Measurements from ENCODE around the gene TXLNA.
"Not testable (repeated sequence)": the region's sequence is repeated elsewhere in the genome, so short reads cannot be mapped to it uniquely, and the experiment has no call there.

The TXLNA gene

DNA sequence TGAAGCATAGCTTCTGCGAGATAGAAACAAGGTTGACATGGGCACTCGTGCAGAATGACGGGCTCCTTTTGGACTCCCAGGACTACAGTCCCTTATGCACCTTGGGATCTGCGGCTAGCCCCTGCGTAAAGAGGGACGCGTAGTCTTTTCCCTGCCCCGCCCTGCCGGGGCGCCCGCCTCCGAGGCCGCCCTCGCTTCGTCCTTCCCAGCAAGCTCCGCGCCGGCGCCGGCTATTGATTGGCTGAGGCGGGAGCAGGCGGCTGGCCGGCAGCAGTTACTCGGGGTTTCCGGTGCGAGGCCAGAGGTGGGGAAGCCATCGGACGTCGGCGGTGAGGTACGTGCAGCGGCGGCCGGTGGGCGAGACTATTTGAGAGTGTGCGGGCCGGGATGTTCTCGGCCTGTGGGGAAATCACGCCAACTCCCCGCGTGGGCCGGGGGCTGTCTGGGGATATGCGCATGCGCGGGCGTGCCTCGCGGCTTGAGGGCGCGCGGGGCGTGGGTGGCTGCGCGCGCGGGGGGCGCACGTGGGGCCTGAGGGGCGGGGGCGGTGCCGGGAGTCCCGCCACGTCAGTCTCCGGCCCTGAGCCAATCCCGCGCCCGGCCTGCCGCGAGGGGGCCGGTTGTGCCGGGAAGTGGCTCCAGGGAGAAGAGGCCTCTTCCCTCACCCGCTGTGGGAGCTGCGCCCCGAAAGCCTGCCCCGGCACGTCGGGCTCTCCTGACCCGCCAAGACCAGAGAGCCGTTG lies at the start of gene TXLNA:
Gene TXLNA (plus strand): TSS at position 233 of the 743 bp plus-strand sequence. CDS start 671 bp downstream, outside the sequence.
- peaks cover 60% of the 10 kb centered on the region for H3K4me1 Mint-ChIP-seq (ENCODE audit: low read depth)
- peak within 1 kb of the TSS; percentile 98 for H3K27ac Mint-ChIP-seq
- H3K27me3 Mint-ChIP-seq = no peaks in the 10 kb centered on the region
- H3K36me3 Mint-ChIP-seq (ENCODE audit: low read depth) = peaks cover 38% of the 10 kb centered on the region
- H3K4me3 Mint-ChIP-seq = peak within 1 kb of the TSS; percentile 90
- H3K9me3 Mint-ChIP-seq = no peaks in the 10 kb centered on the region

DNA sequence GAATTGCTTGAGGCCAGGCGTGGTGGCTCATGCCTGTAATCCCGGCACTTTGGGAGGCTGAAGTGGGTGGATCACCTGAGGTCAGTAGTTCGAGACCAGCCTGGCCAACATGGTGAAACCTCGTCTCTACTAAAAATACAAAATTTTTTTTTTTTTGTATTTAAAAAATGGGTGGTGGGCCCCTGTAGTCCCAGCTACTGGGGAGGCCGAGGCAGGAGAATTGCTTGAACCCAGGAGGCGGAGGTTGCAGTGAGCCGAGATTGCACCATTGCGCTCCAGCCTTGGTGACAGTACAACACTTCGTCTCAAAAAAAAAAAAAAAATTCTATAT lies 45.6 kb upstream of the TXLNA start:
- not testable (repeated sequence) for H3K27ac Mint-ChIP-seq, H3K9me3 Mint-ChIP-seq, H3K27me3 Mint-ChIP-seq, H3K4me3 Mint-ChIP-seq
- H3K4me1 Mint-ChIP-seq (ENCODE audit: low read depth) = peaks cover 30% of the 10 kb centered on the region
- H3K36me3 Mint-ChIP-seq (ENCODE audit: low read depth) = peaks cover 29% of the 10 kb centered on the region

DNA sequence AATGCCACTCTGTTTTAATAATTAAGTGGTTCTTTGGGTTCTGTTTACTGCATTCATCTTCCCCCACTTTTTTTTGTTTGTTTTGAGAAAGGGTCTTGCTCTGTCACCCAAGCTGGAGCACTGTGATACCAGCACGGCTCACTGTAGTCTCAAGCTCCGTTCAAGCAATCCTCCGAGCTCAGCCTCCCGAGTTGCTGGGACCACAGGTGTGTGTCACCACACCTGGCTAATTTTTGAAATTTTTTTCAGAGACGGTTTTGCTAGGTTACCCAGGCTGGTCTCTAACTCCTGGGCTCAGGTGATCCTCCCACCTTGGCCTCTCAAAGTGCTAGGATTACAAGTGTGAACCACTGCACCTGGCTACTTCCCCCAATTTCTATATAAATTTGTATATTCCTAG lies 42.4 kb upstream of the TXLNA start:
- H3K36me3 Mint-ChIP-seq (ENCODE audit: low read depth) = peaks cover 36% of the 10 kb centered on the region
- no peaks in the 10 kb centered on the region for H3K9me3 Mint-ChIP-seq
- no peak overlapping the region for H3K4me3 Mint-ChIP-seq
- H3K27me3 Mint-ChIP-seq = no peaks in the 10 kb centered on the region
- H3K4me1 Mint-ChIP-seq (ENCODE audit: low read depth) = peaks cover 51% of the 10 kb centered on the region
- H3K27ac Mint-ChIP-seq = no peak overlapping the region

DNA sequence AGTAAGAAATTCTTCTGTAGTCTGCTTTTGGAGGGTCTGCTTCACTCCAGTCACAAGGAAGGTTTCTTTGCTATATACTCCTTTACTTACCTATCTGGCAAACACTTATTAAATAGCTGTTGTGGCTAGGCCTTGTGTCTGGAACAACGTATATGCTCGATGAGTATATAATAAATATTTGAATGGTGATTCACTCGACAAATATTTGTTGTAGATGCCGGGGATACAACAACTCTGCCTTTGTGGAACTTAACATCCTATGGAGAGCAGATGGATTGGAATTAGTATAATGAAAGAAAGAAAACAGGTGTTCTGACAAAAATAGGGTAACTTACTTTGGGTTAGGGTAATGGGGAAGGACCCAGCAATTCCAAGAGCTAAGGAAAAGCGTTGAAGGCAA lies 40.5 kb upstream of the TXLNA start:
- no peaks in the 10 kb centered on the region for H3K9me3 Mint-ChIP-seq
- H3K27ac Mint-ChIP-seq = no peak overlapping the region
- H3K4me3 Mint-ChIP-seq = no peak overlapping the region
- H3K4me1 Mint-ChIP-seq (ENCODE audit: low read depth) = peaks cover 59% of the 10 kb centered on the region
- peaks cover 36% of the 10 kb centered on the region for H3K36me3 Mint-ChIP-seq (ENCODE audit: low read depth)
- H3K27me3 Mint-ChIP-seq = no peaks in the 10 kb centered on the region

DNA sequence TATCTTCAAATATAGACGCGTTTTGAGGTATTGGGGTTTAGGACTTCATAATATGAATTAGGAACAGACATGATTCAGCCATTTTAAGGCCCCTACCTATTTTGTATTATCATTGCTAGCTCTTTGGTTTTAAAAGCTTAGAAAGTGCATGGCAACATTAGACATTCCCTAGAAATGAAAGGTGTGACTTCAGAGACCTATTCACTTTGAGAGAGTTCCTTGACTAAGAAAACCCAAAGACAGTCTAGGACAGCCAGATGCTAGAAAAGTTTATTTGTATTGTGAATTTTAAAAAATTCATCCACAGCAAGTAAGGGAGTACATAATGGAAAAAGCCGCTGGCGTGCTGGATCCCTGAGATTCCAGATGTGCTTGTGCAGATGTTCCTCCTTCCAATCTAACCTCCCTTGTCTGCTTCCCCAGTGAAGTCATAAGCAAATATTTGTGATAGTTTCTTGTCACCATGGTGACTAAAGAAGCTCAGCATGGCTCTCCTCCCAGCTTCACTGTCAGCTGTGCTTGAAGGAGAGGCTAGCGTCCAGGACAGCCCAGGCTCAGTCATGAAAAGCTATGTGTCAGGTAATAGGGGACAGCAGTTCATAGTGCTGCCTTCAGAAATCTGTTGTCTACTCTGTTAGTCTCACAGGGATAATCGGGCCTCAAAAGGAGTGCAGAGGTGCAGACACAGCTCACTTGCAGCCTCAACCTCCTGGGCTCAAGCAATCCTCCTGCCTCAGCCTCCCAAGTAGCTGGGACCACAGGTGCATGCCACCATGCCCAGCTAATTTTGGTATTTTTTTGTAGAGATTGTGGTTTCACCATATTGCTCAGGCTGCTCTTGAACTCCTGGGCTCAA lies 36.8 kb upstream of the TXLNA start:
- no peaks in the 10 kb centered on the region for H3K27me3 Mint-ChIP-seq
- H3K27ac Mint-ChIP-seq = peak overlapping the region; percentile 49
- H3K4me3 Mint-ChIP-seq = no peak overlapping the region
- peaks cover 41% of the 10 kb centered on the region for H3K36me3 Mint-ChIP-seq (ENCODE audit: low read depth)
- H3K9me3 Mint-ChIP-seq = no peaks in the 10 kb centered on the region
- H3K4me1 Mint-ChIP-seq (ENCODE audit: low read depth) = peaks cover 74% of the 10 kb centered on the region

DNA sequence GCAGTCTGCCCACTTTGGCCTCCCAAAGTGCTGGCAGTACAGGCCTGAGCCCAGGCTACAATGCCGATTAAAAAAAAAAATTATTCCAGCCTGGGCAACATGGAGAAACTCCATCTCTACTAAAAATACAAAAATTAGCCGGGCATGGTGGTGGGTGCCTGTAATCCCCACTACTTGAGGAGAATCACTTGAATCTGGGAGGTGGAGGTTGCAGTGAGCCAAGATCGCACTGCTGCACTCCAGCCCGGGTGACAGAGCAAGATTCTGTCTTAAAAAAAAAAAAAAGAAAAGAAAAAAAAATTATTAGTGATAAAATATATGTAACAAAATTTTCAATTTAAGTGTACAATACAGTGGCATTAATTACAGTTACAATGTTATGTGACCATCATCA lies 36.2 kb upstream of the TXLNA start:
- Mint-ChIP-seq H3K4me1 (ENCODE audit: low read depth) (peaks cover 70% of the 10 kb centered on the region), H3K36me3 (ENCODE audit: low read depth) (peaks cover 43% of the 10 kb centered on the region)
- not testable (repeated sequence) for H3K27ac Mint-ChIP-seq, H3K27me3 Mint-ChIP-seq, H3K9me3 Mint-ChIP-seq, H3K4me3 Mint-ChIP-seq

DNA sequence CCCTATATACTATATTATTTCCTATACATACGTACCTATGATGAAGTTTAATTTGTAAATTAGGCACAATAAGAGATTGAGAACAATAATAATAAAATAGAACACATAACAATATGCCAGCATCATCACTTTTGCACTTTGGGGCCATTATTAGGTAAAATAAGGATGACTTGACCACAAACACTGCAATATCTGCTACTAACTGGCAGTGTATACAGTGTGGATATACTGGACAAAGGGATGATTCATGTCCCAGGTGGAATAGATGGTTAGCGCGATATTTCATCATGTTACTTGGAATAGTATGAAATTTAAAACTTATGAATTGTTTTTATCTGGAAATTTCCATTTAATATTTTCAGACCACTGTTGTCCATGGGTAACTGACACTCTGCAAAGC lies 35.4 kb upstream of the TXLNA start:
- Mint-ChIP-seq H3K27ac (no peak overlapping the region), H3K36me3 (ENCODE audit: low read depth) (peaks cover 43% of the 10 kb centered on the region), H3K4me3 (no peak overlapping the region), H3K4me1 (ENCODE audit: low read depth) (peaks cover 62% of the 10 kb centered on the region), H3K9me3 (peaks cover 3% of the 10 kb centered on the region), H3K27me3 (no peaks in the 10 kb centered on the region)

DNA sequence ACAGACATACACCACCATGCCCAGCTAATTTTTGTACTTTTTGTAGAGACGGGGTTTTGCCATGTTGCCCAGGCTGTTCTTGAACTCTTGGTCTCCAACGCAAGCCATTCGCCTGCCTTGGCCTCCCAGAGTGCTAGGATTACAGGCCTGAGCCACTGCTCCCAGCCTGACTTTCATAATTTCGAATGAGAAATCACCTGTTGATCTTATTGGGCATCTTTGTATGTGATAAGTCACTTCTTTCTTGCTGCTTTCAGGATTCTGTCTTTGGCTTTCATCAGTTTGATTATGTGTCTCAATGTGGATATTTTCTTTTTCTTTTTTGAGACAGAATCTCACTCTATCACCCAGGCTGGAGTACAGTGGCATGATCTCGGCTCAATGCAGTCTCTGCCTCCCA lies 31.7 kb upstream of the TXLNA start:
- not testable (repeated sequence) for H3K27ac Mint-ChIP-seq, H3K9me3 Mint-ChIP-seq, H3K4me3 Mint-ChIP-seq, H3K27me3 Mint-ChIP-seq
- Mint-ChIP-seq H3K4me1 (ENCODE audit: low read depth) (peaks cover 42% of the 10 kb centered on the region), H3K36me3 (ENCODE audit: low read depth) (peaks cover 51% of the 10 kb centered on the region)

DNA sequence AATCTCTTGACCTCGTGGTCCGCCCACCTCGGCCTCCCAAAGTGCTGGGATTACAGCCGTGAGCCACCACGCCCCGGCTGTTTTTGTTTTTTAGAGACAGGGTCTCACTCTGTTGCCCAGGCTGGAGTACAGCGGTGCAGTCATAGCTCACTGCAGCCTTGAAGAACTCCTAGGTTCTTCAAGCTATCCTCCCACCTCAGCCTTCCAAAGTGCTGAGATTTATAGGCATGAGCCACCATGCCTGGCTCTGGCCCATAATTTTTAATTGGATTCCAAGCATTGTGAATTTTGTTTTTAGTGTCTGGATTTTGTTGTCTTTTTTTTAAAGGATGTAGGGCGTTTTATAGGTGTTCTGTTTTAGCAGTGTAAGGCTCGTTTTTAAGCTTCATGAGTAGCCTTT lies 28.6 kb upstream of the TXLNA start:
- Mint-ChIP-seq H3K27ac (no peak overlapping the region), H3K4me1 (ENCODE audit: low read depth) (peaks cover 16% of the 10 kb centered on the region), H3K9me3 (peaks cover 3% of the 10 kb centered on the region), H3K27me3 (no peaks in the 10 kb centered on the region), H3K4me3 (no peak overlapping the region), H3K36me3 (ENCODE audit: low read depth) (peaks cover 43% of the 10 kb centered on the region)

DNA sequence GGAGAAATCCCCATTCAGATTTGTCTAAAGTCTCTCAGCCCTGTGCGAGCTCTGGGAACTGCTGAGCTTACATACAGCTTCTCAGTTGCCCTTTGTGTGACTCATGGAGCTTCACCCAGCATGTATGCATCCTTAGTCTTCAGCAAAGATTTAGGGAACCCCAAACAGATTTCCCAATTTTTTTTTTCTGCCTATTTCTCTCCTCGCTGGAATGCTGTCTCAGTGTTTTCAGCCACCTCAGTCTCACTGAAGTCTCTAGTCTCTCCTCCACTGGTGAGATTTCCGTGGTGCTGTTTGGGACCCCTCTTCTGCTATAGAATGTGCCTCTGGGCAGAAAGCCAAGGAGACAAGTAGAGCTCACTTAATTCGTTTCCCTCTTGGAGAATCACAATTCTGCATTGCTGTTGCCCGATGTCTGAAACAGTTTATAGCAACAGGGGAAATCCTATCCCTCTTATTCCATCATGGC lies 28.1 kb upstream of the TXLNA start:
- H3K4me3 Mint-ChIP-seq = no peak overlapping the region
- H3K4me1 Mint-ChIP-seq (ENCODE audit: low read depth) = peaks cover 11% of the 10 kb centered on the region
- H3K27me3 Mint-ChIP-seq = no peaks in the 10 kb centered on the region
- no peak overlapping the region for H3K27ac Mint-ChIP-seq
- H3K9me3 Mint-ChIP-seq = peaks cover 3% of the 10 kb centered on the region
- H3K36me3 Mint-ChIP-seq (ENCODE audit: low read depth) = peaks cover 45% of the 10 kb centered on the region

DNA sequence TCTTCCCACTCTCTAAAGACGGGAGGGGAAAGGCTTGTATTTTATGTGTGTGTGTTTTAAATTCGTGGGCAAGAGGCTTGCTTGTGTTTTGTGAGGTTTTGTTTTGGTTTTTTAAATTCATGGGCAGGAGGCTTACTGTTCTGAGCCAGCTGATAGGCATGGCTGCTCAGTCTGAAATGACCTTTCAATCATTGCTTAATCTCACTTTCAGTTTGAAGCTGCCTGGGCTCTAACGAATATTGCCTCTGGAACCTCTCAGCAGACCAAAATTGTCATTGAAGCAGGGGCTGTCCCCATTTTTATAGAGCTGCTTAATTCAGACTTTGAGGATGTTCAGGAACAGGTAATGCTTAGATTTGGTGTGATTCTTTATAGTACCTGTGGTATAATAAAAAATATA lies 20.3 kb upstream of the TXLNA start:
- no peak overlapping the region for H3K4me3 Mint-ChIP-seq
- H3K36me3 Mint-ChIP-seq (ENCODE audit: low read depth) = peaks cover 71% of the 10 kb centered on the region
- H3K27me3 Mint-ChIP-seq = no peaks in the 10 kb centered on the region
- peaks cover 10% of the 10 kb centered on the region for H3K4me1 Mint-ChIP-seq (ENCODE audit: low read depth)
- H3K9me3 Mint-ChIP-seq = no peaks in the 10 kb centered on the region
- peak overlapping the region; percentile 11 for H3K27ac Mint-ChIP-seq

DNA sequence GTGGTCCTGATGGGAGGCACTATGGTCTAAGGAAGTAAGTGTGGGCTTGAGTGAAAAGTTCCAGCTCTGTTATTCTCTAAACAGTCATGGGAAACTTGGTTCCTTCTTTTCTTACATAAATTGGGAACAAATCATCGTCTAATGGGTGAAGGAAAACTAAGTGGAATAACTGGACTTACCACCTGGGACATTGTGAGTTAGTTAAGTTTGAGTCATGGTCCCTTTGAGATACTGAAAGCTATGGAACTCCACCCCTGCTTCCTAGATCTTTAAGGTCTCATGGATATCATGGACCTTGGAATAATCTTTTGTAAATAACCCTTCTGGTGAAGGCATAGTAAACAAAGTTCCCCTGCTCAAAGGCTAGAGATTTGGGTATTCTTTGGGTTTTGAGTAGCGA lies 16.1 kb upstream of the TXLNA start:
- no peak overlapping the region for H3K4me3 Mint-ChIP-seq
- peaks cover 10% of the 10 kb centered on the region for H3K4me1 Mint-ChIP-seq (ENCODE audit: low read depth)
- no peak overlapping the region for H3K27ac Mint-ChIP-seq
- H3K27me3 Mint-ChIP-seq = no peaks in the 10 kb centered on the region
- peaks cover 61% of the 10 kb centered on the region for H3K36me3 Mint-ChIP-seq (ENCODE audit: low read depth)
- no peaks in the 10 kb centered on the region for H3K9me3 Mint-ChIP-seq

DNA sequence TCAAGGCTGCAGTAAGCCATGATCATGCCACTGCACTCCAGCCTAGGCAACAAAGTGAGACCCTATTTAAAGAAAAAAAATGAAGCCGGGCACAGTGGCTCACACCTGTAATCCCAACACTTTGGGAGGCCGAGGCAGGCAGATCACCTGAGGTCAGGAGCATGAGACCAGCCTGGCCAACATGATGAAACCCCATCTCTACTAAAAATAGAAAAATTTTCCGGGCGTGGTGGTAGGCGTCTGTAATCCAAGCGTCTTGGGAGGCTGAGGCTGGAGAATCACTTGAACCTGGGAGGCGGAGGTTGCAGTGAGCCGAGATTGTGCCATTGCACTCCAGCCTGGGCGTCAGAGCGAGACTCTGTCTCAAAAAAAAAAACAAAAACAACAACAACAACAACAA lies 13.8 kb upstream of the TXLNA start:
- H3K9me3 Mint-ChIP-seq; H3K27me3 Mint-ChIP-seq; H3K4me1 Mint-ChIP-seq (ENCODE audit: low read depth); H3K27ac Mint-ChIP-seq; H3K4me3 Mint-ChIP-seq: not testable (repeated sequence)
- H3K36me3 Mint-ChIP-seq (ENCODE audit: low read depth) = peaks cover 59% of the 10 kb centered on the region

DNA sequence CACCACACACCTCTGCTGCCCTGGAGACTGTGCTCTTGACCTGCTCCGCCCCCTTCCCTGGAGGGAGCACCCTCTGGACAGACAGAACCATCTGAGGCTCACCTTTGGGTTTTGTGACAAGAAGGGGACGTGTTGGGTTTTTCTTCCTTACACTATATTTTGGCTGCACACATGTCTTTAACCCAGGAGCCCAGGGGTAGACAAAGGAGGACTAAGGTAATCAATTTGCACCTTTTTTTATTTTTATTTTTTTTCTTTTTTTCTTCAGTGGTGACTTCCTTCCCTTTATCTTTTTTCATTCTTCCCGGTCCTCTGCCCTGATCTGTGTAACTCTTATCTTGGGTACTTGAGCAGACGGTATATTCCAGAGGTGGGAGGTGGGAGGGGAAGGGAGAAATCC lies 8.5 kb upstream of the TXLNA start:
- Mint-ChIP-seq H3K4me1 (ENCODE audit: low read depth) (peaks cover 4% of the 10 kb centered on the region), H3K9me3 (no peaks in the 10 kb centered on the region), H3K27ac (no peak overlapping the region), H3K36me3 (ENCODE audit: low read depth) (peaks cover 57% of the 10 kb centered on the region), H3K27me3 (no peaks in the 10 kb centered on the region), H3K4me3 (no peak overlapping the region)

DNA sequence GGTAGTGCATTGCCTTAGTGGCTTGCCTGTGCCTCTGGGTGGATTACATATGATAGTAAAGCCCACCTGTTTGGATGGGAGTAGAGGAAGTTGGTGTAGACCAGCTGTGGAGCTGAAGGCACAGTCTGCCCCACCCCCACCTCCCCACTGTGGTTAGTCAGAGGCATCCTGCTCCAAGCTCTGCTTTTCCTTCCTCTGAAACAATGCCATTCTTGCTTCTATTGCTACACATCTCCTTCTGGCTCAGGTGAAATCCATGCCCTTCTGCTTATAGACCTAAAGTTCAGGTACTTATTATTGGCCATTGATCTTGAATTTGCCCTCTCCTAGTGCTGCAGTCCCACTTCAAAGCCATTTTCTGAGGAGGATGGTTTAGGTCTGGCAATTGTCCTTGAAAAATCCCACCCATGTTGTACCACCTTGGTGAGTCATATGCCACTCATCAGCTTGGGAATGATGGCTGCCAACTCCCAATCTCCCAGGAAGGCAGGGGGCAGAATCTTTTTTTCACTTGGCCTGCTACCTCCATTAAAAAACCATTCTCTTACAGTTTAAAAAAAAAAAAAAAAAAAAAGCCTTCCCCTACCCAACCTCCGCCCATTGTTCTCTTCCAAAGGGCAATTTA lies 6.7 kb upstream of the TXLNA start:
- Mint-ChIP-seq H3K4me1 (ENCODE audit: low read depth) (peaks cover 5% of the 10 kb centered on the region), H3K4me3 (no peak overlapping the region), H3K27me3 (no peaks in the 10 kb centered on the region), H3K27ac (peak overlapping the region; percentile 5), H3K9me3 (no peaks in the 10 kb centered on the region), H3K36me3 (ENCODE audit: low read depth) (peaks cover 46% of the 10 kb centered on the region)
